Measurements from ENCODE around the gene EEF1A2.

EEF1A2 gene

DNA sequence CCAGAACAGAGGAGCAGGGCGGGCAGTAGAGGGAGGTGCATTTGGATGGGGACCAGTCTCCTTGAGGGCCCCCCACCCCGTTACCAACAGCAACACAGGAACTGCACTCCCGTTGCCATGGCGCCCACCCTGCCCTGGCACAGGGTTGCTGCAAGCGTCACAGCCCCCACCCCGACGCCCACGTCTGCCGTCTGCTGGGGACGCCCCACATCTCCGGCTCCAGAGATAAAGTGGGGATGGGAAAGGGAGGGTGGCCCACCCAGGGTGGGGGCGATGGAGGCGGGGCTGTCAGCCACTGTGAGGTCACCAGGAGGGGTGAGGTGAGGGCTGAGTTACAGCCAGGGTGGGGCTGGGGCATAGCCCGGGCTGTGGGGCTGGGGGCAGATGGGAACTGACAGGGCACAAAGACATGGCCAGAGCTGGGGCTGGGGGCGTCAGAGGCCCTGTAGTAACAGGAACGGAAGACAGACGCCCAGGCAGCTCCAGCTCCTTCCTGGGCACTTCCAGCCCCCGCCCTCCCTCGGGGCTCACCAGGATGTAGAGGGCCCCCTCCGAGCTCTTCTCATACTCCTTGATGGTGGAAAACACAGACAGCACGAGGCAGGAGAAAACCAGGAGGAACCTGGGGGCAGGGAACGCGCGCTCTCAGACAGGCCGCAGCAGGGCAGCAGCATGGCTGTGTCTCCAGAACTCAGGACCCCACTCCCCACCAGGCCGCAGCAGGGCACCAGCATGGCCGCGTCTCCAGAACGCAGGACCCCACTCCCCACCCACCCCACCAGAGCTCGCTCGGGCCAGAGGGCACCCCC is 52.5 kb downstream of the EEF1A2 start:
- DNase-seq = no peak
- no peaks in the 10 kb centered on the region for H3K4me1 ChIP-seq (ENCODE audit: low read length)
- no peak overlapping the region for H3K4me2 ChIP-seq (ENCODE audit: low read depth, low read length)
- H4K20me1 ChIP-seq (ENCODE audit: insufficient read depth, low read length) = no peaks in the 10 kb centered on the region
- no peak overlapping the region for H3K9ac ChIP-seq (ENCODE audit: low read length)
- H3F3A ChIP-seq (ENCODE audit: insufficient read depth, low read length) = no peaks in the 10 kb centered on the region
- H3K9me2 ChIP-seq (replicated peaks; ENCODE audit: insufficient read depth, low read length) = no peaks in the 10 kb centered on the region
- no peak overlapping the region for H3K27ac ChIP-seq (ENCODE audit: low read length)
- peaks cover 68% of the 10 kb centered on the region for H3K27me3 ChIP-seq (replicated peaks; ENCODE audit: insufficient read depth, low read length)
- H2AFZ ChIP-seq (ENCODE audit: low read length) = no peak overlapping the region
- no peak overlapping the region for H3K4me3 ChIP-seq (ENCODE audit: low read length)
- H3K36me3 ChIP-seq (replicated peaks; ENCODE audit: insufficient read depth, low read length) = no peaks in the 10 kb centered on the region
- H3K79me2 ChIP-seq (ENCODE audit: low read length) = no peaks in the 10 kb centered on the region
- no peaks in the 10 kb centered on the region for H3K9me3 ChIP-seq (replicated peaks; ENCODE audit: insufficient read depth, low read length)
- TF ChIP-seq EZH2 (optimal IDR thresholded peaks at IDR 0.05; ENCODE audit: low read depth, low read length) = no peak
- no peak for TF ChIP-seq EZH2phosphoT487 (IDR thresholded peaks at IDR 0.05; ENCODE audit: low read length)
- no peak for TF ChIP-seq CTCF (IDR thresholded peaks at IDR 0.05; ENCODE audit: low read length)

- no peak overlapping the region for H3K9ac ChIP-seq (ENCODE audit: low read length)
Observed at GRCh38 chr20:63445075-63445734, 53.7 kb downstream of the EEF1A2 start.

GRCh38 chr20:63444548-63444947 is 54.3 kb downstream of the EEF1A2 start:
- Histone ChIP-seq H4K20me1 (ENCODE audit: insufficient read depth, low read length) (no peaks in the 10 kb centered on the region), H3K4me3 (ENCODE audit: low read length) (no peak overlapping the region), H3K79me2 (ENCODE audit: low read length) (no peaks in the 10 kb centered on the region), H3K9ac (ENCODE audit: low read length) (no peak overlapping the region), H3K4me2 (ENCODE audit: low read depth, low read length) (no peak overlapping the region), H3K9me2 (replicated peaks; ENCODE audit: insufficient read depth, low read length) (no peaks in the 10 kb centered on the region), H3K36me3 (replicated peaks; ENCODE audit: insufficient read depth, low read length) (no peaks in the 10 kb centered on the region), H3K9me3 (replicated peaks; ENCODE audit: insufficient read depth, low read length) (no peaks in the 10 kb centered on the region), H3K27ac (ENCODE audit: low read length) (no peak overlapping the region), H3K4me1 (ENCODE audit: low read length) (no peaks in the 10 kb centered on the region), H2AFZ (ENCODE audit: low read length) (no peak overlapping the region), H3K27me3 (replicated peaks; ENCODE audit: insufficient read depth, low read length) (peaks cover 80% of the 10 kb centered on the region), H3F3A (ENCODE audit: insufficient read depth, low read length) (no peaks in the 10 kb centered on the region)
- TF ChIP-seq EZH2phosphoT487 (IDR thresholded peaks at IDR 0.05; ENCODE audit: low read length) (no peak), EZH2 (optimal IDR thresholded peaks at IDR 0.05; ENCODE audit: low read depth, low read length) (no peak), CTCF (IDR thresholded peaks at IDR 0.05; ENCODE audit: low read length) (no peak)
- DNase-seq = no peak

More at GRCh38 chr20:63445075-63445734, 53.7 kb downstream of the EEF1A2 start:
- H3K4me1 ChIP-seq (ENCODE audit: low read length) = no peaks in the 10 kb centered on the region
- no peak overlapping the region for H3K4me2 ChIP-seq (ENCODE audit: low read depth, low read length)
- H4K20me1 ChIP-seq (ENCODE audit: insufficient read depth, low read length) = no peaks in the 10 kb centered on the region
- H3K79me2 ChIP-seq (ENCODE audit: low read length) = no peaks in the 10 kb centered on the region
- H3K9me2 ChIP-seq (replicated peaks; ENCODE audit: insufficient read depth, low read length) = no peaks in the 10 kb centered on the region
- H3K27ac ChIP-seq (ENCODE audit: low read length) = no peak overlapping the region
- no peak overlapping the region for H3K4me3 ChIP-seq (ENCODE audit: low read length)
- no peak for DNase-seq
- H2AFZ ChIP-seq (ENCODE audit: low read length) = no peak overlapping the region
- no peaks in the 10 kb centered on the region for H3K36me3 ChIP-seq (replicated peaks; ENCODE audit: insufficient read depth, low read length)
- no peaks in the 10 kb centered on the region for H3F3A ChIP-seq (ENCODE audit: insufficient read depth, low read length)
- no peak for TF ChIP-seq CTCF (IDR thresholded peaks at IDR 0.05; ENCODE audit: low read length)
- TF ChIP-seq EZH2phosphoT487 (IDR thresholded peaks at IDR 0.05; ENCODE audit: low read length) = no peak
- no peak for TF ChIP-seq EZH2 (optimal IDR thresholded peaks at IDR 0.05; ENCODE audit: low read depth, low read length)
- peaks cover 76% of the 10 kb centered on the region for H3K27me3 ChIP-seq (replicated peaks; ENCODE audit: insufficient read depth, low read length)
- no peaks in the 10 kb centered on the region for H3K9me3 ChIP-seq (replicated peaks; ENCODE audit: insufficient read depth, low read length)

All from MM.1S (cell line).